Erythroblast (primary cell): ENCODE measurements around the gene SERTAD2.

ENCODE experiments used
- GATA1 ChIP-seq: IDR thresholded peaks from 2 replicates; pipeline ENCODE4 v1.6.1; 2011; ENCODE audit warnings: low read depth, mild to moderate bottlenecking, control low read depth, low read length, moderate library complexity
- POLR2A ChIP-seq: IDR thresholded peaks from 2 replicates; pipeline ENCODE4 v1.6.1; 2011; ENCODE audit warnings: mild to moderate bottlenecking, low read length

GRCh38 chr2:64609227-64609941, 44.3 kb downstream of the SERTAD2 start:
- TF ChIP-seq GATA1: no peak
- TF ChIP-seq POLR2A: peak; percentile 60
